GM06990 (cell line): ENCODE data around the gene EBLN2.

ENCODE experiments used
- DNase-seq: peaks from one replicate; pipeline ENCODE4 v3.0.0-alpha.2; 2011; ENCODE audit not compliant: insufficient read length; ENCODE audit errors: extremely low read depth
- H3K27me3 ChIP-seq: replicated peaks from 2 replicates; pipeline ENCODE4 v1.6.0; 2011; ENCODE audit warnings: low read length; ENCODE audit not compliant: control insufficient read depth, insufficient read depth
- H3K36me3 ChIP-seq: 2 replicates; pipeline ENCODE4 v1.5.1; 2011; ENCODE audit warnings: low read length; ENCODE audit not compliant: control insufficient read depth, insufficient read depth
- H3K4me3 ChIP-seq: replicated peaks from 2 replicates; pipeline ENCODE4 v1.5.1; 2011; ENCODE audit warnings: low read depth, mild to moderate bottlenecking, control low read depth, low read length
- CTCF ChIP-seq: IDR thresholded peaks from 2 replicates; pipeline ENCODE4 v1.5.1; 2011; ENCODE audit warnings: low read length, control low read depth, mild to moderate bottlenecking, inconsistent platforms; ENCODE audit not compliant: insufficient read depth, poor library complexity, severe bottlenecking

Gene EBLN2

DNA sequence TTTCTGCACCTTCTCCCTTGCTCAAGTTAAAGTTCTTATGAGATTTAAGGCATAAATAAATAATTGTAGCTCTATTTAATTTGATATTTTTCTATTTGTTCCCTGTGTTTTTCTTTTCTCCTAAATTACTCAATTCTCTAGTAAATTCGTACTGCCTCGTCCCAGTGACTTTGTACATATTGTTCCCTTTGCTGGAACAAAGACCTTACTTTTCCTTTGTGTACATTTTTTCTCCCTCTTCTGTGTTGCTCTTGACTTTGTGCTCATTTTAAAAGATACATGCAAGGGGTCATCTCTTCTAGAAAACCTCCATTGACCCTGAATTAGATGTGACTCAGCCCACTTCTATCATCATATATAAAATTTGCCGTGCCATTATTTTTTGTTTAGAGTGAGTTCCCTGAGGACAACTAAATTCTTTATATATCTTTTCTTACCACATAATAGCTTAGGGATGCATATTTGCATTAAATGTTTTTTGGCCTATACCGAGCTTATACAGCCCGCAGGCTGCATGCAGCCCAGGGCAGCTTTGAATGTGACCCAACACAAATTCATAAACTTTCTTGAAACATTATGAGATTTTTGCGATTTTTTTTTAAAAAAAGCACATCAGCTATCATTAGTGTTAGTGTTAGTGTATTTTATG, 35.2 kb upstream of the EBLN2 start:
- no peaks in the 10 kb centered on the region for H3K27me3 ChIP-seq
- no peaks in the 10 kb centered on the region; the same call in none of the 2 replicates for H3K36me3 ChIP-seq
- no peak for TF ChIP-seq CTCF
- H3K4me3 ChIP-seq = no peak overlapping the region
- DNase-seq = no peak

- no peak for DNase-seq
- Histone ChIP-seq H3K36me3 (no peaks in the 10 kb centered on the region; the same call in 1 of the 2 replicates), H3K4me3 (no peak overlapping the region), H3K27me3 (no peaks in the 10 kb centered on the region)
- TF ChIP-seq CTCF = no peak
Observed at GRCh38 chr3:73026760-73027113, 34.7 kb upstream of the EBLN2 start.

- H3K36me3 ChIP-seq = no peaks in the 10 kb centered on the region; the same call in 1 of the 2 replicates
- no peaks in the 10 kb centered on the region for H3K27me3 ChIP-seq
- no peak for TF ChIP-seq CTCF
- H3K4me3 ChIP-seq = no peak overlapping the region
- DNase-seq = no peak
Observed at GRCh38 chr3:73028803-73029202, 32.7 kb upstream of the EBLN2 start.

- Histone ChIP-seq H3K27me3 (no peaks in the 10 kb centered on the region), H3K36me3 (no peaks in the 10 kb centered on the region; the same call in 1 of the 2 replicates), H3K4me3 (no peak overlapping the region)
- TF ChIP-seq CTCF = no peak
- no peak for DNase-seq
Observed at GRCh38 chr3:73029321-73029796, 32.1 kb upstream of the EBLN2 start.

DNA sequence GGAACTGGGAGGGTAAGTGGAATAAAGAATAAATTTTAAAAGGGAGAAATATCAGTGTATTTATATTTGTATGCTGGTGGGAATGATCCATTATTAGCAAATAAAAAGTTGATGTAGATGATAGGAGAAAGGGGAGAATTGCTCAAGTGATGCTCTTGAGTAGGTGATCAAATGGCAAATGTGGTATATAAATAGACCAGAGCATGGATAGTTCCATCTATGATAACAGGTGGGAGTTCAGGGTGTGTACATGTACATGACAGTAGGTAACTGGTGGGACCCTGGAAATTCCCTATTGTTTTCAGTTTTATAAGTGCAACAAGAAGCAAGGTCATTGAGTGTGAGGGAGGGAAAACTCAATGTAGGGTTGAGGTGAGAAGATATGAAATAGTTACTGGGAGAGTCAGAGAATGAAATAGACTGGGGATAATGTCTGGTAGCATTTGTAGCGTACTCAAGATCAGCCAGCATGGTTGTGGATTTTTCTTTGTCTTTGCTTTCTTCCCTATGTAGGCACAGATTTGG, 31.3 kb upstream of the EBLN2 start:
- H3K36me3 ChIP-seq = no peaks in the 10 kb centered on the region; the same call in 1 of the 2 replicates
- DNase-seq = no peak
- TF ChIP-seq CTCF = no peak
- H3K4me3 ChIP-seq = no peak overlapping the region
- no peaks in the 10 kb centered on the region for H3K27me3 ChIP-seq
